HG03064 (cell line): Measurements from ENCODE around the gene CCDC172.

Source experiments
- ATAC-seq: cut with Tn5 transposase; IDR thresholded peaks from one replicate; pipeline ENCODE4 v1.9.1; 2021; ENCODE audit warnings: low read depth; ENCODE audit not compliant: unreplicated experiment

Gene CCDC172

GRCh38 chr10:116324227-116324950, at the start of gene CCDC172:
Gene CCDC172 (plus strand): TSS chr10:116324448. CDS start chr10:116325012, 564 bp downstream.
- no peak for ATAC-seq

- ATAC-seq: no peak
Measured at GRCh38 chr10:116276981-116277380, 47.3 kb upstream of the CCDC172 start.

GRCh38 chr10:116278846-116279245, 45.4 kb upstream of the CCDC172 start:
- ATAC-seq: no peak

- ATAC-seq: no peak
Measured at GRCh38 chr10:116281775-116282174, 42.5 kb upstream of the CCDC172 start.

- no peak for ATAC-seq
Measured at GRCh38 chr10:116286626-116287200, 37.5 kb upstream of the CCDC172 start.

GRCh38 chr10:116287906-116288501, 36.2 kb upstream of the CCDC172 start:
- no peak for ATAC-seq

GRCh38 chr10:116289652-116290051, 34.6 kb upstream of the CCDC172 start:
- no peak for ATAC-seq

GRCh38 chr10:116292493-116292892, 31.8 kb upstream of the CCDC172 start:
- ATAC-seq: no peak

- ATAC-seq: no peak
Measured at GRCh38 chr10:116296291-116296721, 27.9 kb upstream of the CCDC172 start.

GRCh38 chr10:116298586-116298985, 25.7 kb upstream of the CCDC172 start:
- ATAC-seq: no peak

GRCh38 chr10:116300542-116300941, 23.7 kb upstream of the CCDC172 start:
- no peak for ATAC-seq

- ATAC-seq: no peak
Measured at GRCh38 chr10:116304923-116305322, 19.3 kb upstream of the CCDC172 start.

GRCh38 chr10:116306847-116307246, 17.4 kb upstream of the CCDC172 start:
- no peak for ATAC-seq

- ATAC-seq: no peak
Measured at GRCh38 chr10:116307455-116307854, 16.8 kb upstream of the CCDC172 start.

GRCh38 chr10:116311016-116311415, 13.2 kb upstream of the CCDC172 start:
- ATAC-seq: no peak

- no peak for ATAC-seq
Measured at GRCh38 chr10:116311706-116312490, 12.3 kb upstream of the CCDC172 start.

- ATAC-seq: no peak
Measured at GRCh38 chr10:116312548-116312947, 11.7 kb upstream of the CCDC172 start.

- no peak for ATAC-seq
Measured at GRCh38 chr10:116316503-116316902, 7.7 kb upstream of the CCDC172 start.

GRCh38 chr10:116324951-116325635, 845 bp downstream of the CCDC172 start:
- ATAC-seq: no peak

GRCh38 chr10:116325987-116326386, 1.7 kb downstream of the CCDC172 start:
- ATAC-seq: no peak

GRCh38 chr10:116329153-116329552, 4.9 kb downstream of the CCDC172 start:
- ATAC-seq: no peak
